GM19397 (cell line): Measurements from ENCODE around the gene TRIM26.
"Not testable (repeated sequence)": the region's sequence is repeated elsewhere in the genome, so short reads cannot be mapped to it uniquely, and the experiment has no call there.

ENCODE experiments used
- ATAC-seq: cut with Tn5 transposase; IDR thresholded peaks from one replicate; pipeline ENCODE4 v1.9.1; 2021; ENCODE audit warnings: mild to moderate bottlenecking, moderate library complexity; ENCODE audit not compliant: unreplicated experiment

Gene TRIM26

DNA sequence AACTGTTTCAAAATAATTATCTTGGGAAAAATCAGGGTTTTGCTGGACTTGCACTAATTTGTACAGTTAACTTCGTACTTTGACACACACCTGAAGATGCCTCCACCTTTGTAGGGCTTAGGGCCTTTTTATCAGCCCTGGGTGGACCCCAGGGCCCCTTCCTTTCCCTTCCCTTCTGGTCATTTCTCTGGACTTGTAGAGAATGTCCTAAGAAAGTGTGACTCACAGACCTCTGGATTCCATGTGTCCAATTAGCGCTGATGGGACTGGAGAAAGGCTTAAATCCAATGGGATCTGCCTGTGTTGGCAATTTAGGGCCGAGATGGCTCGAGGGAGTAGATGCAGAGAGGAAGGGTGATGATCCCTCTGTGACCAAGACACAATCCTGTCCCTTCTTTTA, 40.5 kb downstream of the TRIM26 start:
- ATAC-seq: no peak

DNA sequence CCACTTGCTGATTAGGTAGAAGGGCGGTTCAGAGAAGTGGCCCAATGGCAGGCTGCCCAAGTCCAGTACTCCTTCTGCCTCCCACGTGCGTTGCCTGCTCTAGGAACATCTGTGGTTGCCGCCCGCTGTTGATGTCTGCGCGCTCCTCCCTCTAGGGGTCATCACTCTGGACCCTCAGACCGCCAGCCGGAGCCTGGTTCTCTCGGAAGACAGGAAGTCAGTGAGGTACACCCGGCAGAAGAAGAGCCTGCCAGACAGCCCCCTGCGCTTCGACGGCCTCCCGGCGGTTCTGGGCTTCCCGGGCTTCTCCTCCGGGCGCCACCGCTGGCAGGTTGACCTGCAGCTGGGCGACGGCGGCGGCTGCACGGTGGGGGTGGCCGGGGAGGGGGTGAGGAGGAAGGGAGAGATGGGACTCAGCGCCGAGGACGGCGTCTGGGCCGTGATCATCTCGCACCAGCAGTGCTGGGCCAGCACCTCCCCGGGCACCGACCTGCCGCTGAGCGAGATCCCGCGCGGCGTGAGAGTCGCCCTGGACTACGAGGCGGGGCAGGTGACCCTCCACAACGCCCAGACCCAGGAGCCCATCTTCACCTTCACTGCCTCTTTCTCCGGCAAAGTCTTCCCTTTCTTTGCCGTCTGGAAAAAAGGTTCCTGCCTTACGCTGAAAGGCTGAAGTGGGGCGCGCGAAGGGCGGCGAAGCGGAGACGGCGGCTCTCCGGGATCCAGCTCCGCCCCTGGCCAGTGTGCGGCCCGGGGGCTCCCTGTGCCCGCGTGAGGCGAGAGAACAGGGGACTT, 41.3 kb downstream of the TRIM26 start:
- no peak for ATAC-seq

- no peak for ATAC-seq
These were observed 43.3 kb downstream of the TRIM26 start for GRCh38 chr6:30169658-30170614.

DNA sequence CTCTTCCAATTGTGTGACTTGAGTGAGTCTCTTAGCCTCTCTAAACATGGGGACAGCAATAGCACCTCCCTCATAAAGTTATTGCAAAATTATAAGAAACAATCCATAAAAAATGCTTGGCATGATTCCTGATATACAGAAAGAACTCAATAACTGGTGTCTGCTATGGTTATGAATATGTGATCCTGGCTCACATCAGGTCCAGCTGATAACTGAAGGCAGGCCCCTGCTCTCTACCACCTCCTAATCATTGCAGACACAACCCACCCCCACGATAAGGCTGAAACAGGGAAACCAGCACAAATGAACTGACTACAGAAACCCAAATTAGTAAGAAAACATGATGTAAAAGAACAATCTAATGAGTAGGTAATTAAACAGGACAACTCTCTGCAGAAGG, 44.5 kb downstream of the TRIM26 start:
- ATAC-seq: no peak

- no peak for ATAC-seq
These were observed 46.1 kb downstream of the TRIM26 start for GRCh38 chr6:30167101-30167500.

- ATAC-seq: not testable (repeated sequence)
These were observed 48.0 kb downstream of the TRIM26 start for GRCh38 chr6:30165238-30165637.

GRCh38 chr6:30164714-30165113, 48.5 kb downstream of the TRIM26 start:
- no peak for ATAC-seq

GRCh38 chr6:30163918-30164654, 49.1 kb downstream of the TRIM26 start:
- no peak for ATAC-seq

DNA sequence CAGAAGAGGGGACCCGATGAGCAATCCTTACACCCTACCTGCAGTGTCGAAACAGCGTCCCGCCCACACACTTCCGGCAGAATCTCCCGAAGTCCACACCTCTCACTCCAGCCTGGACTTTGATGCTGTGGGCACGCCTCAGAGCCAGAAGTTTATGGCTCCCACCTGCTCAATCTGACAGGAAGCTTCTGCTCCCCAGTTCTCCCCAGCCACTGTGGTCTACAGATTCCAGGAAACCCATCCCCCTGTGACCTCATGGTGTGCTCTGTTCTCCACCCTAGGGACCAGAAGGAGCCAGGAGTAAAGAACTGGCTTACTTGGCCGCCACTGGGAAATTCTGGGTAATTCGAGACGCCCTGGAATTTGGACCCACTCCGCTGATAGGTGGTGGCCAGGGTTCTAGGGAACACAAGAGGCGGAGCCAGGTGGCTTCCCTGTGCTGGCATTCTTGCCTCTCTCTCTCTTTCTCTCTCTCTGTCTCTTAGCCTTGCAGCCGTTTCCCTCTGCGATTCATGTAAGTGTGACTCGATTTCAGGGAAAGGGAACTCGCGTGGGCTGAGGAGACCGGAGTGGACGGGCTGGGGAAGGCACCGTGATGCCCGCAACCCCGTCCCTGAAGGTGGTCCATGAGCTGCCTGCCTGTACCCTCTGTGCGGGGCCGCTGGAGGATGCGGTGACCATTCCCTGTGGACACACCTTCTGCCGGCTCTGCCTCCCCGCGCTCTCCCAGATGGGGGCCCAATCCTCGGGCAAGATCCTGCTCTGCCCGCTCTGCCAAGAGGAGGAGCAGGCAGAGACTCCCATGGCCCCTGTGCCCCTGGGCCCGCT, 49.9 kb downstream of the TRIM26 start, which contains the start of gene TRIM15:
TRIM15 (plus strand) TSS at position 457 of the 828 bp plus-strand sequence; CDS start at position 596, 139 bp downstream.
- ATAC-seq: no peak

GRCh38 chr6:30162265-30163089, 50.7 kb downstream of the TRIM26 start:
- no peak for ATAC-seq

DNA sequence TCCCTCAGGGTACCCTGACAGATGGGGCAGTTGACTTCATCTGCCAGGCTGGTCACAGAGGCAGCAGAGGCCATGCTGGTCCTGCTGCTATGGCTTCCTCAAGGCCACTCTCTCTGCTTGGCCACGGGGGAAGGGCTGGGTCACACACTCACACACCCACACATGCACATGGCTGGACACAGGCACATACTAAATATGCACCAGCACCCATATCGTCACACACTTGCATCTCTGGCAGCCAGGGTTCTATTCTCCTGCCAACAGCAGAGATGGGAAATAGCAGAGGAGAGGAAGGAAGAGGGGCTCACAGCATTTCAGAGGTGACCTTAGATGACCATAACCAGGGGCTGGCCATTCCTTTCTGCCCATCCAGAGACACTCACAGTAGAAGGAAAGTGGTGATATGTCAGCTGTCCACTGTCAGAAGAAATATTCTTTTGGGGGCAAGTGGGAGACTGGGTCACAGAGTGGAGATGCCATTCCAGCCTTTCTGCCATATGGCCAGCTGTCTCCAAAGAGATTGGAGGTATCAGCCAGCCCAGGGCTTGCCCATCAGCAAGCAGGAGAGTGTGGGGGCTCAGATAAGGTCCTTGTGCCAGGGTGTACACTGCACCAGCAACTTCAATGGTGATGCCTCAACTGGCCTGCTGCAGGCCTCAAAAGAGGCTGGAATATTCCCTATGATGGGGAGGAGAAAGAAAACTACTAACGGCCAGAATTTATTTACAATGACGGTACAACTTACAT, 52.2 kb downstream of the TRIM26 start, which contains the start of gene TRIM10:
TRIM10 (minus strand) TSS at position 427 of the 747 bp plus-strand sequence; CDS start at position 74, 353 bp downstream.
- no peak for ATAC-seq

DNA sequence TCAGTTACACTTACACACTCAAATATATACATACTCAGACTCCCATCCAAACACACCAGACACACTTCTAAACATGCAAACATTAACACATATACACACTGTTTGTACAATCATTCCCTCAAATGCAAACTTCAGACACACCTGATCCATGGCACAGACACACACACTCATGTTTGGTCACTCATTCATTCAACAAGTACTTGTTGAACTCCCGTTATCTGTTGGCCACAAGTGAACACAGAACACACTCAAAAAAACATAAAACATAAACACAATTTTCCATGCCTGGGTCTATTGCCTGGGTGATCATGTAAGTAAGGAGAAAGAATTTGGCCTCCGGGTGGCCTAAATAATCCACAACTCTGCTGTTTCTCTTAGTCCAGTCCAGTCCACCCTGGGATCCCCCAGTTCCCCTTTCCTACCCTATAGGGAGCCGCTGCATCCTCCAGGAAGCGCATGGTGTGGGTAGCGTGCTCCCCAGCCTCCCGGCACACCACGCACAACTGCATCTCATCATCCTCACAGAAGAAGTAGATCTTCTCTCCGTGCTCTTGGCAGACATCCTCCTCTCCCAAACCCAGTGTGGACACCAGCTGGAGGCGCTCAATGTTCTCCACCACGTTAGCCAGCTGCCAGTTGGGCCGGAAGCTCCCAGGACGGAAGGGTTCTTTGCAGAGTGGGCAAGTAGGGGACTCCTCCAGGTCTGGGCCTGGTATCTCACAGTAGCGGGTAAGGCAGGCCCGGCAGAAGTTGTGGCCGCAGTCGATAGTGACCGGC, 53.0 kb downstream of the TRIM26 start:
- no peak for ATAC-seq

DNA sequence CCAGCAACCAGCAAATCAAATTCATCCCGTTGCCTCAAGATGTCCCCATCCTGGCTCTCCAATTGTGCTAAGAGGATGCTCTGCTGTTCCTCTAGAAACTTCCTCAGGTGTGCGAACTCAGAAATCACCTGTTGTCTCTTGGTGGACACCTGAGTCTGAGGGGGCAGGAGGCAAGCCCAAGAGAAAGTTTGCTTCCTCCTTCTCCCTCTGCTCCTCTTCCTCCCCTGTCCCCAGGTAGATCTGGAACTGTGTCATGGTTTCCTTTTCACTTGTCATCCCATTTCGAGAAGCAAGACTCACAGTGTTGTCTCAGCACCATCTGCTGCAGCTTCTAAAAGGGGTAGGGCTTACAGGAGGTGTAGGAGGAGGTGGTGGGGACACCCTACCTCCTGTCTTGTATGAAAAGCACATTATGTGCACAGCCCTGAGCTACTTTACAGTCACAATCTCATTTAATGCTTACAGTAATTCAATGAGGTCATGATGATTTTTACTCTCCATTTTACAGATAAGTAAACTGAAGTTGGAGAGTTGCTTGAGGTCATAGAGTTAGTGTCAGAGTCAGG, 54.6 kb downstream of the TRIM26 start:
- no peak for ATAC-seq

DNA sequence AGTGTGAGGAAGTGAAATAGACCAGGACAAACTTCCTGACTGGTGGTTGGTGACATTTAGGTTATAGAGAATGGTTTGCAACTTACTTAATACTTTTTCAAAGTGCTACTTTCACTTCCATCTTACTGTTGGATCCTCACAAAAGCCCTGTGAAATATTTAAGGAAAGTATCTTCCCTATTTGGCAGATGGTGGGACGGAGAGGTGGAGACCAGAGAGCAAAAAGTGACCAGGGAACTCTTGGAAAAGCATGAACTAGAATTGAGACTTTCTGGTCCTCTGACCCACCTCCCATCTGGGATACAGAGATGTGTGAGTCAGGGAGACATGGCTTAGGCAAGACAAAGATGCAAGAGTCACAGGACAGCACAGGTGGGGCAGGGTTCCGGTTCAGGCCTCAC, 55.2 kb downstream of the TRIM26 start:
- ATAC-seq: no peak

GRCh38 chr6:30157581-30157980, 55.6 kb downstream of the TRIM26 start:
- ATAC-seq: no peak

DNA sequence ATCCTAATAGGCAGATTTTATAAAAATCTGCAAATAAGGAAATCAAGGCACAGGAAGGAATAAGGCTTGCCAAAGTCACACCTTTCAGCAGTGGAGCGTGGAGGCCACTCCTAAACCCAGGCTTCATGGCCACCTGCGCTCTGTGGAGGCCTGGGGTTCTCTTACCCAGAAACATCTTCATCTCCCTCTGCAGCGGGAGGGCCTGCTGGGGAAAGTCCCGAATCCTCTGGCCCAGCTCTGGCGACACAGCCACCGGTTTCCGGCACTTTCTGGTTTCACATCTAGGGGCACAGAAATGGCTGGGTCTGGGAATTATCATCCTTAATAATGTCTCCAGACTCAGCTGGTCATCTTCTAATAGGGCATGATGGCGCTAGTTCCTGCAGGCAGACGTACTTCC, 56.4 kb downstream of the TRIM26 start:
- ATAC-seq: no peak

GRCh38 chr6:30156262-30156599, 57.0 kb downstream of the TRIM26 start:
- ATAC-seq: no peak
